HEK293 (cell line): ENCODE data around the gene PKNOX1.
A peak's percentile ranks its signal among the peaks of the same experiment; 100 is the strongest.
"Not testable (repeated sequence)": the region's sequence is repeated elsewhere in the genome, so short reads cannot be mapped to it uniquely, and the experiment has no call there.

Experiments used
- CTCF ChIA-PET: fragments of 350-600 bp; formaldehyde crosslinking; extraction: SDS; loops from one replicate; lab custom pipeline; 2021; ENCODE audit warnings: antibody characterized with exemption; lab: Yijun Ruan, JAX
- POLR2A ChIA-PET: fragments of 300-600 bp; formaldehyde crosslinking; extraction: SDS; loops from one replicate; lab custom pipeline; 2020; ENCODE audit warnings: antibody characterized with exemption, inconsistent platforms; lab: Yijun Ruan, JAX
- H3K27ac ChIP-seq: fragments of 200-500 bp; sonication (Bioruptor generic); 2 replicates; pipeline ENCODE4 v1.5.1; 2014; ENCODE audit warnings: low read depth, low read length, control low read depth, inconsistent platforms; ENCODE audit errors: extremely low read depth
- H3K36me3 ChIP-seq, 2 experiments: fragments of 200-500 bp in 1 of 2; sonication (Bioruptor generic) in 1 of 2; 1 replicate in 1 of 2; 2 replicates in 1 of 2; pipeline ENCODE4 v1.5.1; 2014 to 2017; ENCODE audit warnings: inconsistent platforms in 2 of 2, low read length in 2 of 2; ENCODE audit not compliant: control insufficient read depth in 2 of 2, insufficient read depth in 1 of 2
- H3K4me1 ChIP-seq: fragments of 200-500 bp; sonication (Bioruptor generic); 2 replicates; pipeline ENCODE4 v1.5.1; 2014; ENCODE audit warnings: mild to moderate bottlenecking, low read length, inconsistent platforms; ENCODE audit not compliant: control insufficient read depth, insufficient read depth
- H3K4me3 ChIP-seq: 2 replicates; pipeline ENCODE4 v1.5.1; 2011; ENCODE audit warnings: low read depth, mild to moderate bottlenecking, control low read depth, low read length, moderate library complexity
- H3K9me3 ChIP-seq: fragments of 200-500 bp; sonication (Bioruptor generic); 2 replicates; pipeline ENCODE4 v1.5.1; 2014; ENCODE audit warnings: low read depth, low read length, inconsistent platforms; ENCODE audit not compliant: control insufficient read depth, insufficient read depth
- SCRT2 ChIP-seq: fragments of 450-650 bp; formaldehyde crosslinking; IDR thresholded peaks from 2 replicates; pipeline ENCODE4 v1.5.1; 2016; ENCODE audit warnings: missing biosample characterization, missing genetic modification characterization
- SETDB1 ChIP-seq: IDR thresholded peaks from one replicate; pipeline ENCODE4 v1.6.1; 2017; ENCODE audit warnings: mild to moderate bottlenecking, low read length, moderate library complexity, mixed read lengths; ENCODE audit not compliant: insufficient read length
- ZBTB10 ChIP-seq: fragments of 450-650 bp; formaldehyde crosslinking; IDR thresholded peaks from 2 replicates; pipeline ENCODE4 v1.5.1; 2016; ENCODE audit warnings: missing biosample characterization, missing genetic modification characterization
- ZBTB8A ChIP-seq: fragments of 450-650 bp; formaldehyde crosslinking; IDR thresholded peaks from 2 replicates; pipeline ENCODE4 v1.5.1; 2016; ENCODE audit warnings: missing biosample characterization, missing genetic modification characterization
- ZNF114 ChIP-seq: fragments of 450-650 bp; formaldehyde crosslinking; IDR thresholded peaks from 2 replicates; pipeline ENCODE4 v1.5.0; 2017; ENCODE audit warnings: missing biosample characterization, missing genetic modification characterization
- ZNF19 ChIP-seq: fragments of 450-650 bp; formaldehyde crosslinking; IDR thresholded peaks from 2 replicates; pipeline ENCODE4; 2016; ENCODE audit warnings: missing biosample characterization, missing genetic modification characterization, low read depth
- ZNF302 ChIP-seq: fragments of 450-650 bp; formaldehyde crosslinking; IDR thresholded peaks from 2 replicates; pipeline ENCODE4 v1.5.1; 2016; ENCODE audit warnings: missing biosample characterization, missing genetic modification characterization, low read depth
- ZNF335 ChIP-seq: fragments of 450-650 bp; formaldehyde crosslinking; conservative IDR thresholded peaks from 2 replicates; pipeline ENCODE4 v1.5.1; 2016; ENCODE audit warnings: missing biosample characterization, missing genetic modification characterization
- ZNF37A ChIP-seq: fragments of 450-650 bp; IDR thresholded peaks from 2 replicates; pipeline ENCODE4 v1.5.1; 2018; ENCODE audit warnings: missing biosample characterization, missing genetic modification characterization
- ZNF585B ChIP-seq: fragments of 450-650 bp; formaldehyde crosslinking; IDR thresholded peaks from 2 replicates; pipeline ENCODE4 v1.5.1; 2016; ENCODE audit warnings: missing biosample characterization, missing genetic modification characterization
- ZNF664 ChIP-seq: fragments of 450-650 bp; formaldehyde crosslinking; IDR thresholded peaks from 2 replicates; pipeline ENCODE4 v1.5.1; 2016; ENCODE audit warnings: missing biosample characterization, missing genetic modification characterization
- ZNF707 ChIP-seq: fragments of 450-650 bp; formaldehyde crosslinking; IDR thresholded peaks from 2 replicates; pipeline ENCODE4 v1.5.1; 2016; ENCODE audit warnings: missing biosample characterization, missing genetic modification characterization
- ZNF777 ChIP-seq: fragments of 450-650 bp; formaldehyde crosslinking; IDR thresholded peaks from 2 replicates; pipeline ENCODE4 v1.5.1; 2017; ENCODE audit warnings: missing biosample characterization, missing genetic modification characterization, borderline replicate concordance
- TF ChIP-seq, protein P1 (sequence below): fragments of 450-650 bp; formaldehyde crosslinking; IDR thresholded peaks from 2 replicates; pipeline ENCODE4 v1.5.1; 2016; ENCODE audit warnings: missing biosample characterization, missing genetic modification characterization
- TF ChIP-seq, protein P2 (sequence below): fragments of 450-650 bp; formaldehyde crosslinking; IDR thresholded peaks from 2 replicates; pipeline ENCODE4 v1.5.1; 2016; ENCODE audit warnings: missing biosample characterization, missing genetic modification characterization
- TF ChIP-seq, protein P3 (sequence below): fragments of 450-650 bp; formaldehyde crosslinking; IDR thresholded peaks from 2 replicates; pipeline ENCODE4 v1.5.1; 2016; ENCODE audit warnings: missing biosample characterization, missing genetic modification characterization
- TF ChIP-seq, protein P4 (sequence below): fragments of 450-650 bp; formaldehyde crosslinking; IDR thresholded peaks from 2 replicates; pipeline ENCODE4 v1.5.1; 2016; ENCODE audit warnings: missing biosample characterization, missing genetic modification characterization

The PKNOX1 gene

DNA sequence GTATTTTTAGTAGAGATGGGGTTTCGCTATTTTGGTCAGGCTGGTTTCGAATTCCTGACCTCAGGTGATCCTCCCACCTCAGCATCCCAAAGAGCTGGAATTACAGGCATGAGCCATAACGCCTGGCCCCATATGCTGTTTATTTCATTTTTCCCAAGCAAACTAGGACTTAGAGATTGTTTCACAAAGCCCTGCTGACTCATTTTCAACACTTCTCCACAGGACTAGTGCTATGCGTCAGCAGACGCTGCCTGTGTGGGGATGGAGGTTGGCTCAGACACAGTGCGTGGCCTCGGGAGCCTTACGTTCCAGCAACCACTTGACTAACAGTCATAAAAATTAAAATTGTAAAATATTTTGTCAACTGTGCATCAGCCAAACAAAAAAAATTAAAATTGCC lies 22.7 kb downstream of the PKNOX1 start (continued):
- TF ChIP-seq, protein P1, sequence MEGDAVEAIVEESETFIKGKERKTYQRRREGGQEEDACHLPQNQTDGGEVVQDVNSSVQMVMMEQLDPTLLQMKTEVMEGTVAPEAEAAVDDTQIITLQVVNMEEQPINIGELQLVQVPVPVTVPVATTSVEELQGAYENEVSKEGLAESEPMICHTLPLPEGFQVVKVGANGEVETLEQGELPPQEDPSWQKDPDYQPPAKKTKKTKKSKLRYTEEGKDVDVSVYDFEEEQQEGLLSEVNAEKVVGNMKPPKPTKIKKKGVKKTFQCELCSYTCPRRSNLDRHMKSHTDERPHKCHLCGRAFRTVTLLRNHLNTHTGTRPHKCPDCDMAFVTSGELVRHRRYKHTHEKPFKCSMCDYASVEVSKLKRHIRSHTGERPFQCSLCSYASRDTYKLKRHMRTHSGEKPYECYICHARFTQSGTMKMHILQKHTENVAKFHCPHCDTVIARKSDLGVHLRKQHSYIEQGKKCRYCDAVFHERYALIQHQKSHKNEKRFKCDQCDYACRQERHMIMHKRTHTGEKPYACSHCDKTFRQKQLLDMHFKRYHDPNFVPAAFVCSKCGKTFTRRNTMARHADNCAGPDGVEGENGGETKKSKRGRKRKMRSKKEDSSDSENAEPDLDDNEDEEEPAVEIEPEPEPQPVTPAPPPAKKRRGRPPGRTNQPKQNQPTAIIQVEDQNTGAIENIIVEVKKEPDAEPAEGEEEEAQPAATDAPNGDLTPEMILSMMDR (tag by site-specific recombination) = no peak

GRCh38 chr21:42997983-42998382 lies 23.6 kb downstream of the PKNOX1 start:
- H3K9me3 ChIP-seq, CTCF ChIA-PET, H3K4me3 ChIP-seq, H3K27ac ChIP-seq, H3K36me3 ChIP-seq, POLR2A ChIA-PET, H3K4me1 ChIP-seq: not testable (repeated sequence)
- TF ChIP-seq SETDB1 = peak; percentile 27
- TF ChIP-seq, protein P2, sequence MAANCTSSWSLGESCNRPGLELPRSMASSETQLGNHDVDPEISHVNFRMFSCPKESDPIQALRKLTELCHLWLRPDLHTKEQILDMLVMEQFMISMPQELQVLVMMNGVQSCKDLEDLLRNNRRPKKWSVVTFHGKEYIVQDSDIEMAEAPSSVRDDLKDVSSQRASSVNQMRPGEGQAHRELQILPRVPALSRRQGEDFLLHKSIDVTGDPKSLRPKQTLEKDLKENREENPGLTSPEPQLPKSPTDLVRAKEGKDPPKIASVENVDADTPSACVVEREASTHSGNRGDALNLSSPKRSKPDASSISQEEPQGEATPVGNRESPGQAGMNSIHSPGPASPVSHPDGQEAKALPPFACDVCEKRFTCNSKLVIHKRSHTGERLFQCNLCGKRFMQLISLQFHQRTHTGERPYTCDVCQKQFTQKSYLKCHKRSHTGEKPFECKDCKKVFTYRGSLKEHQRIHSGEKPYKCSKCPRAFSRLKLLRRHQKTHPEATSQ (tag by site-specific recombination) = peak; percentile 50; the same call in 1 of the 2 replicates

DNA sequence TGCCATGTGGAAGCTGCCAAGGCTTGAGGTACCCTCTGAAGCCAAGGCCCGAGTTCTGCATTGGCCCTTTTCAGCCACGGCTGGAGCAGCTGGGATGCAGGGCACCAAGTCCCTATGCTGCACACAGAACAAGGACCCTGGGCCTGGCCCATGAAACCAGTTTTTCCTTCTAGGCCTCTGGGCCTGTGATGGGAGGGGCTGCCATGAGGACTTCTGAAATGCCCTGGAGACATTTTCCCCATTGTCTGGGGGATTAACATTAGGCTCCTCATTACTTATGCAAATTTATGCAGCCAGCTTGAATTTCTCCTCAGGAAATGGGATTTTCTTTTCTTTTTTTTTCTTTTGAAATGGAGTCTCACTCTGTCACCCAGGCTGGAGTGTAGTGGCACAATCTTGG lies 24.8 kb downstream of the PKNOX1 start:
- POLR2A ChIA-PET, H3K36me3 ChIP-seq, H3K9me3 ChIP-seq, H3K4me1 ChIP-seq, H3K27ac ChIP-seq, H3K4me3 ChIP-seq, CTCF ChIA-PET: not testable (repeated sequence)
- TF ChIP-seq ZNF585B = peak; percentile 60

- TF ChIP-seq SCRT2 (tag by site-specific recombination) = peak; percentile 58
- peak; percentile 100 for TF ChIP-seq ZNF707 (tag by site-specific recombination)
- TF ChIP-seq, protein P2 (tag by site-specific recombination) = 0 out of 2 replicates have a peak, but pooled peaks have one; percentile 58
- CTCF ChIA-PET, H3K9me3 ChIP-seq, H3K27ac ChIP-seq, H3K4me3 ChIP-seq, POLR2A ChIA-PET, H3K4me1 ChIP-seq, H3K36me3 ChIP-seq: not testable (repeated sequence)
Observed at GRCh38 chr21:43000041-43000440, 25.7 kb downstream of the PKNOX1 start.

- Histone ChIP-seq H3K9me3 (no peaks in the 10 kb centered on the region), H3K27ac (no peak overlapping the region), H3K4me3 (no peak overlapping the region), H3K4me1 (no peaks in the 10 kb centered on the region), H3K36me3 (peaks cover 0 to 10% of the 10 kb centered on the region in 2 experiments; a peak in 2 of 3 replicates)
- ChIA-PET CTCF (no interaction called here), POLR2A (no interaction called here)
- TF ChIP-seq ZNF302 (tag by site-specific recombination) = no peak
- no peak for TF ChIP-seq ZBTB8A
- TF ChIP-seq ZNF777 (tag by site-specific recombination) = no peak
- no peak for TF ChIP-seq ZNF114 (tag by site-specific recombination)
- no peak for TF ChIP-seq ZNF335 (tag by site-specific recombination)
- TF ChIP-seq, protein P3, sequence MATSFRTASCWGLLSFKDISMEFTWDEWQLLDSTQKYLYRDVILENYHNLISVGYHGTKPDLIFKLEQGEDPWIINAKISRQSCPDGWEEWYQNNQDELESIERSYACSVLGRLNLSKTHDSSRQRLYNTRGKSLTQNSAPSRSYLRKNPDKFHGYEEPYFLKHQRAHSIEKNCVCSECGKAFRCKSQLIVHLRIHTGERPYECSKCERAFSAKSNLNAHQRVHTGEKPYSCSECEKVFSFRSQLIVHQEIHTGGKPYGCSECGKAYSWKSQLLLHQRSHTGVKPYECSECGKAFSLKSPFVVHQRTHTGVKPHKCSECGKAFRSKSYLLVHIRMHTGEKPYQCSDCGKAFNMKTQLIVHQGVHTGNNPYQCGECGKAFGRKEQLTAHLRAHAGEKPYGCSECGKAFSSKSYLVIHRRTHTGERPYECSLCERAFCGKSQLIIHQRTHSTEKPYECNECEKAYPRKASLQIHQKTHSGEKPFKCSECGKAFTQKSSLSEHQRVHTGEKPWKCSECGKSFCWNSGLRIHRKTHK (tag by site-specific recombination) = no peak
- no peak for TF ChIP-seq SETDB1
- TF ChIP-seq, protein P4, sequence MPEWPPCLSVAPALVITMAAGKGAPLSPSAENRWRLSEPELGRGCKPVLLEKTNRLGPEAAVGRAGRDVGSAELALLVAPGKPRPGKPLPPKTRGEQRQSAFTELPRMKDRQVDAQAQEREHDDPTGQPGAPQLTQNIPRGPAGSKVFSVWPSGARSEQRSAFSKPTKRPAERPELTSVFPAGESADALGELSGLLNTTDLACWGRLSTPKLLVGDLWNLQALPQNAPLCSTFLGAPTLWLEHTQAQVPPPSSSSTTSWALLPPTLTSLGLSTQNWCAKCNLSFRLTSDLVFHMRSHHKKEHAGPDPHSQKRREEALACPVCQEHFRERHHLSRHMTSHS (tag by site-specific recombination) = no peak
- no peak for TF ChIP-seq ZBTB10 (tag by site-specific recombination)
- no peak for TF ChIP-seq ZNF37A
- TF ChIP-seq ZNF664 = no peak
- TF ChIP-seq ZNF19 (tag by site-specific recombination) = no peak
Observed at GRCh38 chr21:43001316-43001715, 27.0 kb downstream of the PKNOX1 start.
